DMS79 treated with DMSO at 0.1 percent for 48 hours (cell line): ENCODE measurements around the gene UBR2.
"Not testable (repeated sequence)": the region's sequence is repeated elsewhere in the genome, so short reads cannot be mapped to it uniquely, and the experiment has no call there.

Experiments
- DNase-seq: peaks from one replicate; lab custom pipeline; 2025; lab: John Stamatoyannopoulos, UW

The UBR2 gene

DNA sequence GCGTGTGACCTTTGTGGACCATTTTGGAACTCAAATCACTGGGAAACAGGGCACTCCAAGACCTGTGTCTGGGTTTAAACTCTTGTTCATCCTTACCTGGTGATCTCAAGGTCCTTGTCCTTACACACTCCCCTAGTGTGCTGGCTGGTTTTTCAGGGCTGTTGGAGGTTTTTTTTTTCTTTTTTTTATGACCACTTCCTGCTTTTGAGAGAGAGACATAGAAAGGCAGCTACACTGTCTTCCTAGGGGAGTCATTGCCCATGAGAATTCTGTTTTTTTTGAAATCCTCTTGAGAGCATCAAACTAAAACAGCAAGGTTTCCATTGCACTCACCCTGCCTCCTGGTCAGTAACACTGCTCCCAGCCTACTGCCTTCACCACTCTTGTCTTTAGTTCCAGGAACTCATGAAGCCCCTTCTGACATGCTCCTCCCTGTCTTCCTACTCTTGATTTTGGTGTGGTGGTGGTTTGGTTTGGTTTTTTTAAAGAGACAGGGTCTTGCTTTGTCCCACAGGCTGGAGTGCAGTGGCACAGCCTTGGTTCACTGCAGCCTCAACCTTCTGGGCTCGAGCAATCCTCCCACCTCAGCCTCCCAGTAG, 130.0 kb downstream of the UBR2 start:
- no peak for DNase-seq

DNA sequence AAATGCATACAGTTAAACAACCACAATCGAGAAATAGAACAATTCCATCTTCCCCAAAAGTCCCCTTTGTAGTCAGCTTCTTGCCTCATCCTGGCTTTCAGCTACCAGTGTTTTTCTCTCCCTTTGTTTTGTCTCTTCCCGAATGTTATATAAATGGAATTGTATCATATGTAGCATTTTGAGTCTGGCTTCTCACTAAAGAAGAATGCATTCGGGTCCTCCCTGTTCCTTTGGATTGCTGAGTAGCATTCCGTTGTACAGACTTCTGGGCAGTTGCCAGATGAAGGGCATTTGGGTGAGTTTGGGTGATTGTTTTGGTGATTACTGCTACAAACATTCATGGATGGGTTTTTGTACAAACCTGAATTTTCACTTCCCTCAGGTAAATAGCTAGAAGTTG, 130.8 kb downstream of the UBR2 start:
- no peak for DNase-seq

DNA sequence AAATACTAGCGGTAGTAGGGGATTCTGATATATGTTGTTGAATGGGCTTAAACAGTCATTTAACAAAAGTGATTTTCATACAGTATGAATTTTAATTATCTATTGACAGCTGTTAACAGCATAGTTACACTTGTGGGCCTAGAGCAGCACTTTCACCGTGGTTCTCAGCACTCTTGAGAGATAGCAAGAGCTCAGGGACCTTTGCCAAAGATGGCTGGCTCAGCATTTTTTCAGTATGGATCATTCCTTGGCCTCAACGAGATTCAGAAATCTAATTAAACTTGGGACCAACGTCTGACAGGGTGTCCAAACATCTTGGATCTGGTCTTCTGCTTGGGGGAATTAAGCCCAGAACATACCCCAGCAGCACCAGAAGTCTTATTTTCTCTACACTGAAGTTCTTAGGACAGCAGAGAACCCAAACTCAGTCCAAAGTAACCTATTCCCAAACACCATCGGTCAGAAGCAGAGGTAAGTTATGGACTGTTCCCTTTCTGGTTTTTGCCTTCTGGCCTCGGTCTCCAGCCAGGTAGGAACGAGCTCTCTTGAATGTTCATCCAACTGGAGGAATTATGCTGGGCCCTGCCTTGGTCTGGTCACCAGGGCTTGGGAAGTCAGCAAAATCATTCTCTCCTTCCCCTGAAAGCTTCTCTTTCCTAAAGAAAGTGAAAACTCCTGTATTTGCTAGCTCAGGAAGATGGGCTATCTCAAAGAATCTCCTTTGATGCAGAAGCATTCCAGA, 132.9 kb downstream of the UBR2 start:
- no peak for DNase-seq

DNA sequence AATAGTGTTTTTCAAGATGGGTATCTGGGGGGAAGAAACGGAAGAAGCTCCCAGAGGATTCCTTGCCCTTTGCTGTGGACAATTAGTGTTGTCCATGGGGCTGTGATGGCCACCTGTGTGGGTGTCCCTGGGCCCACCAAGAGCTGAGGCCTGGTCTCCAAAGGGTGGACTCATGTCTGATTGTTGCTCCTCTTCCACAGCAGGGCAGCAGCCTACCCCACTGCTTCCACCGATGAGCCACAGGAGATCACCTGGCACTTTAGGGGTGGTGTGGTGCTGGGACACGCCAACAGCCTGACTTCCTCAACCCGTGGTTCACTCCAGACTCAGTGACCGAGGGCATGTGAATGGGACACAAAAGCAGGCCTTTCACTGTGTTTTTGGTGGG, 133.4 kb downstream of the UBR2 start:
- DNase-seq = no peak

DNA sequence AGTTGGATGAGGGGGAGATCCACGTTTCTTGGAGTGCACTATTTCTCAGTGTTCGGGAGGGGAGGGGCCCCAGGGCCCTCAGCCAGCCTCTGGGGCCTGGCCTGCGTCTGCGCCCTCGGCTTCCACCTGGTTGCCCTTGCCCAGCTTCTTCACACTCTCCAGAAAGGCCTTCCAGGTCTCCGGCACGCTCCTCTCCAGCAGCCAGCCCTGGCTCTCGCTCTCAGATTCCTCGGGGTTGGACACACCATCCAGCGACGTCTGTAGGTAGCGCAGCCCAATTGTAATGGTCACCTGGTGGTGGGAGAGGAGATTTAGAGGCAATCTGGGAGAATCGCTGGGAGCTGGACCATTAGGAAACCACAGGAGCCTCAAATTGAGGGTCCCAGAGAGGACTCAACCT, 134.4 kb downstream of the UBR2 start:
- DNase-seq = no peak

DNA sequence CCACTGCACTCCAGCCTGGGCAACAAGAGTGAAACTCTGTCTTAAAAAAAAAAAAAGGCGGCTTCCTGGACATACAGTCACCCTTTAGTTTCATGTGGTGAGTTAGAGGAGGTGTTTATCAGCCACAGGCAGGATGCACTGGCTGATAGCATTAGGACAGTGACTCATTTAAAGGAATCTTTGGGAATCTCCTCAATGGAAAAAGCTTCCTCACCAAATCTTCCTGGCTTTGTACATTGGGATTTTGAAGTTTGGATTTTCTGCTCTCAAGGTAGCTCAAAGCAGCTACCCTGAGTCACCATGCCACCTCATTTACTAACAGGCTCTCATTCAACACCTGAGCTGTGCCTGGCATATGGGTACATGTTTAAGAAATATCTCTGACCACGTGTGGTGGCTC, 138.4 kb downstream of the UBR2 start:
- DNase-seq = no peak

DNA sequence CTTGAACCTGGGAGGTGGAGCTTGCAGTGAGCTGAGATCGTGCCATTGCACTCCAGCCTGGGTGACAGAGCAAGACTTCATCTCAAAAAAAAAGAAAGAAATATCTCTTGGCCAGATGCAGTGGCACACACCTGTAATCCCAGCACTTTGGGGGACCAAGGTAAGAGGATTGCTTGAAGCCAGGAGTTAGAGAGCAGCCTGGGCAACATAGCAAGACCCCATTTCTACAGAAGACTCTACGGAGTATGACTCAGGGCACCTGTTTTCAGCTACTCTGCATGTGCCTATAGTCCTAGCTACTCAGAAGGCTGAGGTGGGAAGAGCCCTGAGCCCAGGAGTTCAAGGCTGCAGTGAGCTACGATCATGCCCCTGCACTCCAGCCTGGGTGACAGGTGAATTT, 139.0 kb downstream of the UBR2 start:
- DNase-seq = not testable (repeated sequence)

DNA sequence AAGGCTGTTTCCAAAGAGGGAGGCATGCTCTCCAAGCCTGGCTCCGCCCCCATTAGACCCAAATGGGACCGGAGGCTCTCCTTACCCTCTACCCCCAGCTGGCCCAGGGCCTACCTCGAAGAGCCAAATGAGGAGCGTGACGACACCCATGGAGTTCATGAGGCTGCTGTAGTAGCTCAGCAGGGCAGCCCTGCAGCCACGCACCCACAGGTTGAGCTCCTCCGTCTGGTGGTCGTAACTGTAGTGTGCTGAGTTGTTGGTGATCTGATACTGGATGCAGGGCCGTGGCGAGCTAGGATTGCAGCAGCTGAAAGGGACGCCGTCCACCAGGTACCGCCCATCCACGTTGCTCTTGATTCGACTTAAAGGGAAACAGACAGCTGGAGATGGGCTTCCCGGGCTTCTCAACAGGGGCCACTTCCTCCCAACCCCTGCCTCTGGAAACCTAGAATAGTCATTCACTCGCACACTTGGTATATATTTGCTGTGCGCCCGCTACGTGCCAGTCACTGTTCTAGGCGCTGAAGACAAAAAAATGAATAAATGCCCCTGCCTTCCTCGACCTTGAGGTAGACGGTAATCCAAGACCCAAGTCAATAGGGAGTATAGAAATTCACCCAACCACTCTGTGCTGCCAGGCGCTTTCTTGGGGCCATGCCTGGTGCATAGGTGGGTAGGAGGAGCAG, 140.6 kb downstream of the UBR2 start:
- DNase-seq = no peak

DNA sequence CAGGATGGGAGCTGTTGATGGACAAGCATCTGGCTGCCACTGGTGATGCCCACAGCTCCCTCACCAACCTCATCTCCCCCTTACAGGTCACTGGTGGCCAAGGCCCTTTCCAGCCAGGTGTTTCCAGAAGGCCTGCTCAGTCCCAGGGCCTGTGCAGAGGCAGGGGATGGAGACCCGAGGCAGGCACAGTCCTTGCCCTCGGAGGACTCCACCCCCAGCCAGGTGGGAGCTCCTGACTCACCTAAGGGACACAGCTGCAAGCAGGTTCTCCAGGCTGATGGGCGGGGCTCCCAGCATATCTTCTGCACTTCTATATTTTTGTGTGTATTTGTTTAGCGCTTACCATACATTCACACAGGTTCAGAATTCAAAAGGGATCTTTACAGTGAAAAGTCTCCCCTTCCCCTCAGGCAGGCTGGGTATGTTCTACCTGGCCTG, 141.1 kb downstream of the UBR2 start:
- no peak for DNase-seq

DNA sequence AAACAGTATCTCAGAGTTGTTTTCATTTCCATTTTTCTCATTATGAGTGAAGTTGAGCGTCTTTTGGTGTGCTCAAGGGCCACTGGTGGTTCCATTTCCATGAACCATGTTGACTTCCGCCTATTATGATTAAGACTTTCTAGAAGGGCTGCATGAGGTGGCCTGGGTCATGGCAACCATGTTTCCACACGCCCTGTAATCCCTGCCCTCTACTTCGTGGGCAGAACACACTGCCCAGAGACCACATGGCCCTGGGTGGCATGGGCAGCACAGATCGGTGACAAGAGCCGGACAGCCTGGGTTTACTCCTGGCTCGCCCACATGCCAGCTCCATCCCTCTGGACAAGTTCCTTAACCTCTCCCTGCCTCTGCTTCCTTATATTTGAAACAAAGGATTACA, 143.8 kb downstream of the UBR2 start:
- DNase-seq = no peak

DNA sequence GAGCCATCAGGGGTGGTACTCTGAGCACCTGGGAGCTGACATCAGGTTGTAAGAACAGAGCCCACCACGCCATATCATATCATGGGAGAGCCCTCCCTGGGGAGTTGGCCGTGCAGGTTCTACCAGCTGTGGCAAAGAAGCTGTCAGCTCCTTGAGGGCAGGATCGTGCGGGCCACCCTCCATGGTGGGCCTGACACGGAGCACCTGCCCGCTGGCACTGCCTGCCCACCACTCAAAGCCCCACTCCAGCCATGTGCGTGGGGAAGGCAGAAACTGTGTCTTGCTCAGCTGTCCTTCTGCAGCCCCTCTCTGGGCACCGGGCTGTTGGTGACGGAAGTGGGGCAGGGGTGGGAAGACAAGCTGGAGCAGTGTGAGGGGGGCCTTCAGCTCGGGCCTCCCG, 144.3 kb downstream of the UBR2 start:
- DNase-seq = no peak

DNA sequence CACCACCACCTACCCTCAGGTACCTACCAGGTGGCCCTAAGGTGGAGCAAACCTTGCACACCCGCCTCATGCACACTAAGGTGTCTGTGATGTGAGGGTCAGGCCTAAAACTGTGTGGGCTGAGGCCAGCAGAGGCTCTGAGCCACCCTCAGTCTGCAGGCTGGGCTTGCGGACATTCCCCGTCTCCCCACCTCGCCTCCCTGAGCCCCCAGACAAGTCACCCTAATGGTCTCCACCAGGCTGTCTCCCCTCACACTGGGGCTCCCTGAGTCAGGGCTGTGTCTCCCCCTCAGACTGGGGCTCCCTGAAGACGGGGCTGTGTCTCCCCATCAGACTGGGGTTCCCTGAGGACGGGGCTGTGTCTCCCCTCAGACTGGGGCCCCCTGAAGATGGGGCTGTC, 146.0 kb downstream of the UBR2 start:
- no peak for DNase-seq

DNA sequence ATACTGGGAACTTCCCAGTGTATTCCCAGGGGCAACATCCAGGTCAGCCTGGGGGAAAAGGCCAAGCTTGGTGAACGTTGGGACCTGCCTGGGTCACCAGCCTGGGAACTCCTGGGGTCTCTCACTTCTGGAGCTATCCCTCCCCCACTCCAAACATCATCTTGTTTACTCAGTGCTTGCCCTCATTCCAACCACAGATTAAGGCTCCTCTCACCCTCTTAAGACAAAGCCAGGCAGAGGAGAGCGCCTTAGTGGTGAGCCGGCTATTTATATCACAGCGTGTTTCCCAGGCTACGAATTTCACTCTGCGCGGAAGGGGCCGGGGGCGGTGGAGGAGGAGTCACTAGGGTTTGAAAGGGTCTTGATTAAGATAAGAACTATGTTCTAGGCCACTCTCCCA, 146.5 kb downstream of the UBR2 start:
- peak; percentile 87 for DNase-seq

DNA sequence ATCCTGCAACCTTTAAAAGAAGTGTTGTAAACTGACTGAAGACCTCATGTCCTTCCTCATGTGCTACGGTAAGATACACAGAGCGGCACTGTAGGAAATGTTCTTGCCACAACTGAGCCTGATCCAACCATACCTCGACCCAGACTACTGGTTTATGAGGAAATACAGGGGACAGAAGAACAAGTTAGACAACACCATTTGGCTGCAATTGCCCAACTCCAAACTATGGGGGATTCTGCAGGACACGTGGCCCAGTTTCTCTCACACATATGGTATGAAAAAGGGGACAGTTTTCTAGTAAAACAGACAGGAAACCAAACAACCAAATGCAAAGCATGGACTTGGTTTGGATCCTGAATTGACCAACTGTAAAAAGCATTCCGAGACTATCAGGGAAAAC, 148.1 kb downstream of the UBR2 start:
- no peak for DNase-seq

DNA sequence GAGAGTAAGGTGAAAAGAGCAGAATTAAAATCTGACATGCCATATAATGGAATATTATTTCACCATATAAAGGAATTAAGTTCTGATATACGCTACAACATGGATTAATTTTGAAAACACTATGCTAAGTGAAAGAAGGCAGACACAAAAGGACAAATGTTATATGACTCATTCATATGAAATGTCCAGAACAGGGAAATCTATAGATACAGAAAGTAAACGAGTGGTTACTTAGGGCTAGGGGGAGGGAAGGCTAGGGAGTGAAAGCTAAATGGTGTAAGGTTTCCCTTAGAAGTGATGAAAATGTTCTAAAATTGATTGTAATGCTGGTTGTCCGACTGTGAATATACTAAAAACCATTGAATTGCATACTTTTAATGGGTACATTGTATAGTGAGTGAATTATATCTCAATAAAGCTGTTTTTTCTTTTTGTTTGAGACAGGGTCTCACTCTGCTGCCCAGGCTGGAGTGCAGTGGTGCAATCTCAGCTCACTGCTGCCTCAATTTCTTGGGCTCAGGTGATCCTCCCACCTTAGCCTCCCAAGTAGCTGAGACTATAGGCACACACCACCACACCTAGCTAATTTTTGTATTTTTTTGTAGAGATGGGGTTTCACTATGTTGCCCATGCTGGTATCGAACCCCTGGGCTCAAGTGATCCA, 150.4 kb downstream of the UBR2 start:
- no peak for DNase-seq

DNA sequence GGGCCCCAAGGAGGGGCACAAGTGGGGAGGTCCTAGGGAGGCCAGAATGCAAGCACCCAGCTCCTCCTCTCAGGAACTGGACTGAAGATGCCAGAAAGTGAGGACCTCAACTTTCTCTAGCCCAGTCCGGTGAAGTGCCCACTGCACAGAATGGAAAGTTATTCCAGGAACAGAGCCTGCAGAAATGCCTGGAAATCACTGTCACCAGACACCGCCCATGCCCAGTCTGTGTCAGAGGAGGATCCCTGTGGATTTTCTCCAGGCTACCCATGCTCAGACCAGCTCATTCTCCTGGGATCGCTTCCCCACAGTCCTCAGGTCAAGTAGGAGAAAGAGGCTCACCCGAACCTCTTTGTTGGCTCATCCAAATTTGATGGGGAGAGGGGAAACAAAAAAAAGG, 152.0 kb downstream of the UBR2 start:
- no peak for DNase-seq

DNA sequence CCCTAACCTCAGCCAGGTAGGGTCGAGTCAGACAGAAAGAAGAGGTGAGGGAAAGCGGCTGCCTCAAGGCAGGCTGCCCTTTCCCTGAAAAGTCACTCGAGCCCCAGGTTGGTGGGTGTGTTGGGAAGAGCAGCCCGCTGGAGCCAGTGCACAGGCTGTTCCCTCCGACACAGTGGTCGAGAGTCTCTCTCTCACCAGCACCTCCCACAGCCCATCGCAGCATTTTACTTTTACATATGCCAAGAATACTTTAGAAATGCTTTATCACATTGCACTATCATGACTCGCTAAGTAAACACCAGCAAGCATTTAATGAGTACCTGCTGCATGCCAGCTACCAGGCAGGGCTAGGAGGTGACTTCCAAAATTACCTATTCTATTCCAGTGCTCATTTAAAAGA, 156.9 kb downstream of the UBR2 start:
- DNase-seq = no peak

DNA sequence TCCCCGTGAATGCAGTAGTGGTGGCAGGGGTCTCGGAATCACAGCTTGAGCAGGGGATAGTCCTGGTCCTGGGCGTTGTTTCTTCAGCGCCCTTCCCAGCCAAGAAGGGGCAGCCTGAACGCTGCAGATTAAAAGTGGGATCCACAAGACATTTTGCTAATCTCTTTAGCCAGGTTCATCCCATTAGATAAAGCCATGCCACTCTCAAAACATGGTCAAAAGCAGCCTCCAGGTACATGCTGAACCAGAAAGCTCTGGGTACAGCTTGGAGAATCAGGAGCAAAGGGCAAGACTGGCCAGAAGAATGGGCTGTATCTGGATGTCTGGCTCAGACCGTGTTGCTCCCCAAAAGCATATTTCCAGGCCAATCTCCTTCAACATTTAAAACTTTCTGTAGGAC, 158.7 kb downstream of the UBR2 start, which contains the start of gene PRPH2:
Gene PRPH2 (minus strand): TSS at position 101 of the 400 bp plus-strand sequence. CDS start 263 bp downstream, outside the sequence.
- no peak for DNase-seq

DNA sequence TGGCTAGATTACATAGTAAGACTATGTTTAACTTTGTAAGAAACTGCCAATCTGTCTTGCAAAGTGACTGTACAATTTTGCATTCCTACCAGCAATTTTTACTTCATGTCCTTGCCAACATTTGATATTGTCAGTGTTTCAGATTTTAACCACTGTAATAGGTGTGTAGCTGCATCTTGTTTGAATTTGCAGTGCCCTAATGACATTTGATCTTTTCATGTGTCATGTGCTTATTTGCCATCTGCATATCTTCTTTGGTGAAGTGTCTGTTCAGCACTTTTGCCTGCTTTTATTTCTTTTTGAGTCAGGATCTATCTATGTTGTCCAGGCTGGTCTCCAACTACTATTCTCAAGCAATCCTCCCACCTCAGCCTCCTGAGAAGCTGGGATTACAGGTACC, 161.0 kb downstream of the UBR2 start:
- DNase-seq = no peak

DNA sequence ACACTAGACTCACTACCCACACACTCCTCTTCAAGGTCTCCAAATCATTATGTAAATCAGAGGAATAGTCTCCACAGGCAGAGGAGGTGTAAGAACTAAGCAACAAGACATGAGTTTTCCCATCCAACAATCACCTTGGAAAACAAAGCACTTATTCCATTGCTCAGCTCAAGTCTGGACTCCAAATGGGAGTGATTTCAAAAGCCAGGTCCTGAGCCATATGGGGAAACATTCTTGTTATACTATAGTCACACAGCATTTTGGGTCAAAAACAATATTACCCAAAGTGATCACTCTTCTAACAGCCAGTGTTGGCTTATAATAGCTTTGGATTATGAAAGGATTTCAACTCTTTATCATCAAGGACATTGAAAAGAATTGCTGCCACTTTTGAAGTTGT, 162.2 kb downstream of the UBR2 start:
- DNase-seq = no peak

DNA sequence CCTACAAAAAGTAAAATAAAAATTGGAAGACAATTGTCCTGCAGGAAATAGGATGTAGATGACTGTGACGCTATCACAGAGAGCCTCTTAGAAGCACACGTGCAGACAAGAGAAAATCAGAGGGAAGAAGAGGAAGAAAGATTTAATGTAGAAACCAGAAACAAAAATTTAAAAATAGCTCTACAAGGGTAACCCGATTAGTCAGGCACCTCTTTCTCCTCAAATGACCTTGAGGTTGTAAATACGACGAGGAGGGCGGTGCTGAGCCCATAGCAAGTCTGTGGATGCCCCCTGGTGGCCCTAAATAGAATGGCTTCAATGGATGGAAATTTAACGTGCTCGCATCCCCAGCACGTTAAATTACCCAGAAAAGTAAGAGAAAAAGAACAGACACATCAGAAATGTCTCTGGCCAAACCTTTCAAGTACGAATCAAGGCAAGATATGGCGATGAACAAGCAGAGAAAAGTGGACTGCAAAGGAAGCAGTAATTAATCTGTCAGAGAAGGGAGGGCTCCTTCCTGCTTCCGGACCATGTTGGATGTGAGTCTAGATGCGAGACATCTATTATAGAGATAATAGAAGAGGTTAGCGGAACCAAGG, 162.8 kb downstream of the UBR2 start:
- DNase-seq = peak; percentile 71

DNA sequence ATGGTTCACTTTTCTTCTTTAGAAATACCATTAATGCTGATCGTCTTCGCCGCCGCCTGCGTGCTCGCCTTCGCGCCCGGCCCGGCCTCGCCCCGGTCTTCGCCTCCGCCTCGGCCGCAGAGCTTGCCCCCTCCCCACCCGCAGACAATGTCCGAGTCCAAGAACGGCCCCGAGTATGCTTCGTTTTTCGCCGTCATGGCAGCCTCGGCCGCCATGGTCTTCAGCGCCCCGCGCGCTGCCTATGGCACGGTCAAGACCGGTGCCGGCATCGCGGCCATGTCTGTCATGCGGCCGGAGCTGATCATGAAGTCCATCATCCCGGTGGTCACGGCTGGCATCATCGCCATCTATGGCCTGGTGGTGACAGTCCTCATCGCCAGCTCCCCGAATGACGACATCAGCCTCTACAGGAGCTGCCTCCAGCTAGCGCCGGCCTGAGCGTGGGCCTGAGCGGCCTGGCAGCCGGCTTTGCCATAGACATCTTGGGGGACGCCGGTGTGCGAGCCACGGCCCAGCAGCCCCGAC, 163.3 kb downstream of the UBR2 start:
- no peak for DNase-seq
